CD4-positive, CD25-positive, alpha-beta regulatory T cell (primary cell): ENCODE data around the gene C8G. TPM values are rescaled to one million over a fixed set of nuclear protein-coding genes. Genes with fewer than 3 reads are reported as not detected.

Experiments
- ATAC-seq, 2 donors: fragments of 150-1000 bp; cut with Tn5 transposase; one replicate each; pipeline ENCODE4 v1.10.0; 2021; ENCODE audit warnings: low read depth in 2 of 2, moderate number of reproducible peaks in 2 of 2, moderate library complexity in 1 of 2
- DNase-seq, 3 donors: peaks; one replicate each; pipeline versions ENCODE4 v3.0.0 to v3.0.0-alpha.2; 2012 to 2022; ENCODE audit warnings: mixed read lengths in 1 of 3
- H3K27ac ChIP-seq: one replicate; pipeline ENCODE4 v1.7.0; 2013; ENCODE audit warnings: mild to moderate bottlenecking, low read length; ENCODE audit not compliant: insufficient read depth, poor library complexity, severe bottlenecking
- H3K27me3 ChIP-seq: one replicate; pipeline ENCODE4 v1.7.0; 2013; ENCODE audit warnings: low read length; ENCODE audit not compliant: control insufficient read depth, insufficient read depth
- H3K36me3 ChIP-seq: one replicate; pipeline ENCODE4 v1.7.0; 2013; ENCODE audit warnings: mild to moderate bottlenecking, low read length, moderate library complexity; ENCODE audit not compliant: control insufficient read depth, insufficient read depth
- H3K4me1 ChIP-seq: 2 replicates; pipeline ENCODE4 v1.7.0; 2013; ENCODE audit warnings: mild to moderate bottlenecking, low read length; ENCODE audit not compliant: insufficient read depth, control insufficient read depth, poor library complexity, severe bottlenecking
- H3K4me3 ChIP-seq: one replicate; pipeline ENCODE4 v1.7.0; 2013; ENCODE audit warnings: low read depth, mild to moderate bottlenecking, low read length, moderate library complexity
- H3K9me3 ChIP-seq, 2 experiments: 1 replicate in 1 of 2; 2 replicates in 1 of 2; pipeline ENCODE4 v1.7.0; 2013; ENCODE audit warnings: low read length in 2 of 2, mild to moderate bottlenecking in 1 of 2, moderate library complexity in 1 of 2; ENCODE audit not compliant: control insufficient read depth in 2 of 2
- H3K27ac Mint-ChIP-seq, 3 donors: one replicate each; pipeline ENCODE4 v1.8.0; 2020 to 2022; ENCODE audit warnings: mild to moderate bottlenecking in 3 of 3, mixed read lengths in 3 of 3, moderate library complexity in 2 of 3
- H3K27me3 Mint-ChIP-seq: one replicate; pipeline ENCODE4 v1.8.0; 2022; ENCODE audit warnings: mild to moderate bottlenecking, mixed read lengths
- H3K36me3 Mint-ChIP-seq: one replicate; pipeline ENCODE4 v1.8.0; 2020; ENCODE audit warnings: mixed read lengths
- H3K4me1 Mint-ChIP-seq, 4 donors: one replicate each; pipeline ENCODE4 v1.8.0; 2020 to 2022; ENCODE audit warnings: mixed read lengths in 4 of 4, mild to moderate bottlenecking in 1 of 4
- H3K4me3 Mint-ChIP-seq, 4 donors: one replicate each; pipeline ENCODE4 v1.8.0; 2020 to 2022; ENCODE audit warnings: mild to moderate bottlenecking in 4 of 4, mixed read lengths in 4 of 4, moderate library complexity in 3 of 4
- H3K9me3 Mint-ChIP-seq, 7 donors: one replicate each; pipeline ENCODE4 v1.8.0; 2020 to 2022; ENCODE audit warnings: mixed read lengths in 7 of 7, mild to moderate bottlenecking in 3 of 7, moderate library complexity in 2 of 7
- polyA plus RNA-seq, 4 donors: library from polyadenylated mRNA; unstranded; fragments of 300-500 nt; fragmentation: Illumina TruSeq; gene quantifications; one replicate each; pipeline ENCODE4 v1.2.3, GENCODE V29; 2021
- total RNA-seq: library from RNA; stranded (reverse); gene quantifications from one replicate; pipeline ENCODE4 v1.2.3, GENCODE V29; 2022

The C8G gene
- total and polyA plus RNA-seq, 5 donors from 2014 or later = 0.96 to 1.1 TPM; not detected in 3

DNA sequence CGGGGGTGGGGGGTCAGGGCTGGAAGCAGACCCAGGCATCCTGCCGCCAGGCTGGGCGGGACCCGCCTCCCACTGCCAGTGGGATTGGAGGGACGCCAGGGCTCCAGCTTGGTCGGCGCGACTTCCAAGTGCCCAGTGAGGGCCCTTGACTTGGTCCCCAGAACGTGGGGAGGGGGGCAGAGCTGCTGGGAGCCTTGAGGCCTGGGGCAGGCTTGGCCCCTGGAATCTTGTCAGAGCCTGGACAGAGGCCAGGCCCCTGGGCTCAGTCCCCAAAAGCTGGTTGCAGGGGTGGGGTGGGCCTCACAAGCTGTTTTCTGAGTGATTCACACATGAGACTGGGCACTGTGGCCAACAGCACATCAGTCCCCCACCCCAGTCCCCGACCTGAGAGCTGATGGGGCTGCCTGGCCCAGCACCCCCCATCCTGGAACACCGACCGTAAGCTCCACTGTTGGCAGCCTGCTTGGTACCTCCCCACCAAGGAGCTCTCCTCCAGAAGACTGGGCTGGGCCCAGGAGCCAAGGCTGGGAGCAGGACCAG is 50.8 kb downstream of the C8G start:
- peak overlapping the region; percentile 38 to 51 (median 48) for H3K4me3 Mint-ChIP-seq

More for the DNA sequence above, 50.8 kb downstream of the C8G start:
- H3K36me3 Mint-ChIP-seq = no peaks in the 10 kb centered on the region
- H3K4me1 Mint-ChIP-seq = peaks cover 0 to 43% (median 18%) of the 10 kb centered on the region in 4 donors
- H3K36me3 ChIP-seq = no peaks in the 10 kb centered on the region
- H3K27ac Mint-ChIP-seq = peak overlapping the region in 1 of 3 donors; percentile 38
- peaks cover 63% of the 10 kb centered on the region for H3K4me1 ChIP-seq
- no peaks in the 10 kb centered on the region for H3K9me3 ChIP-seq
- H3K27me3 ChIP-seq = no peaks in the 10 kb centered on the region
- H3K9me3 Mint-ChIP-seq = no peaks in the 10 kb centered on the region
- H3K27ac ChIP-seq = no peak overlapping the region
- DNase-seq = no peak
- no peak overlapping the region for H3K4me3 ChIP-seq
- no peak for ATAC-seq
- H3K27me3 Mint-ChIP-seq = peaks cover 14% of the 10 kb centered on the region

Other genes starting within 250 kb of the C8G start
Only the 30 nearest of the 32 such genes appear.
- gene DIPK1B, start 232.7 kb upstream of the C8G start, total RNA-seq = 1.3 TPM
- under 1 TPM in 1 of 4 donors, not detected in 3; 0.16 TPM for gene DIPK1B, start 232.7 kb upstream of the C8G start, polyA plus RNA-seq
- 0.30 TPM for gene LCN10, start 202.3 kb upstream of the C8G start, total RNA-seq
- gene LCN10, start 202.3 kb upstream of the C8G start, polyA plus RNA-seq = 1 to 10 TPM; 1.6 to 3.9 (median 3.0) TPM
- not detected for gene LCN6, start 196.7 kb upstream of the C8G start, total RNA-seq
- not detected for gene LCN6, start 196.7 kb upstream of the C8G start, polyA plus RNA-seq
- not detected for gene LCN8, start 187.0 kb upstream of the C8G start, total RNA-seq
- gene LCN8, start 187.0 kb upstream of the C8G start, polyA plus RNA-seq = not detected
- gene LCN15, start 180.7 kb upstream of the C8G start, total RNA-seq = not detected
- gene LCN15, start 180.7 kb upstream of the C8G start, polyA plus RNA-seq = not detected
- gene TMEM141, start 153.9 kb upstream of the C8G start, total RNA-seq = 20.7 TPM
- 10 to 100 TPM; 28.2 to 39.3 (median 35.5) TPM for gene TMEM141, start 153.9 kb upstream of the C8G start, polyA plus RNA-seq
- 2.3 TPM for gene CCDC183, start 148.9 kb upstream of the C8G start, total RNA-seq
- gene CCDC183, start 148.9 kb upstream of the C8G start, polyA plus RNA-seq = under 1 TPM in 3 of 4 donors, not detected in 1; 0.16 to 0.72 (median 0.58) TPM
- gene RABL6, start 137.3 kb upstream of the C8G start, total RNA-seq = 63.6 TPM
- 10 to 100 TPM in 2 of 4 donors, 1 to 10 TPM in 2; 9.4 to 13.9 (median 10.6) TPM for gene RABL6, start 137.3 kb upstream of the C8G start, polyA plus RNA-seq
- gene AJM1, start 102.8 kb upstream of the C8G start, total RNA-seq = 4.3 TPM
- gene AJM1, start 102.8 kb upstream of the C8G start, polyA plus RNA-seq = under 1 TPM in 2 of 4 donors, not detected in 2; 0.10 to 0.11 TPM
- gene PHPT1, start 95.8 kb upstream of the C8G start, total RNA-seq = 33.7 TPM
- 10 to 100 TPM; 65.4 to 95.8 (median 80.3) TPM for gene PHPT1, start 95.8 kb upstream of the C8G start, polyA plus RNA-seq
- gene MAMDC4, start 92.9 kb upstream of the C8G start, total RNA-seq = 2.7 TPM
- gene MAMDC4, start 92.9 kb upstream of the C8G start, polyA plus RNA-seq = under 1 TPM in 1 of 4 donors, not detected in 3; 0.30 TPM
- gene EDF1, start 78.9 kb upstream of the C8G start, total RNA-seq = 219 TPM
- 100 to 1,000 TPM; 297 to 398 (median 339) TPM for gene EDF1, start 78.9 kb upstream of the C8G start, polyA plus RNA-seq
- gene TRAF2, start 58.7 kb upstream of the C8G start, total RNA-seq = 28.6 TPM
- 10 to 100 TPM; 11.0 to 23.0 (median 15.6) TPM for gene TRAF2, start 58.7 kb upstream of the C8G start, polyA plus RNA-seq
- 96.9 TPM for gene FBXW5, start 505 bp upstream of the C8G start, total RNA-seq
- gene FBXW5, start 505 bp upstream of the C8G start, polyA plus RNA-seq = 100 to 1,000 TPM in 3 of 4 donors, 10 to 100 TPM in 1; 91.6 to 134 (median 121) TPM
- 1.4 TPM for gene LCN12, start 7.0 kb downstream of the C8G start, total RNA-seq
- gene LCN12, start 7.0 kb downstream of the C8G start, polyA plus RNA-seq = not detected
- gene PTGDS, start 32.3 kb downstream of the C8G start, total RNA-seq = 15.4 TPM
- under 1 TPM in 1 of 4 donors, not detected in 3; 0.47 TPM for gene PTGDS, start 32.3 kb downstream of the C8G start, polyA plus RNA-seq
- gene LCNL1, start 37.8 kb downstream of the C8G start, total RNA-seq = not detected
- not detected for gene LCNL1, start 37.8 kb downstream of the C8G start, polyA plus RNA-seq
- 83.3 TPM for gene PAXX, start 47.2 kb downstream of the C8G start, total RNA-seq
- gene PAXX, start 47.2 kb downstream of the C8G start, polyA plus RNA-seq = 10 to 100 TPM; 46.7 to 67.5 (median 66.0) TPM
- gene CLIC3, start 51.3 kb downstream of the C8G start, total RNA-seq = 1.0 TPM
- gene CLIC3, start 51.3 kb downstream of the C8G start, polyA plus RNA-seq = 1 to 10 TPM in 3 of 4 donors, under 1 TPM in 1; 0.38 to 4.5 (median 2.9) TPM
- gene ABCA2, start 83.0 kb downstream of the C8G start, total RNA-seq = 135 TPM
- 1 to 10 TPM; 3.8 to 4.5 (median 4.3) TPM for gene ABCA2, start 83.0 kb downstream of the C8G start, polyA plus RNA-seq
- 15.2 TPM for gene FUT7, start 86.8 kb downstream of the C8G start, total RNA-seq
- gene FUT7, start 86.8 kb downstream of the C8G start, polyA plus RNA-seq = 10 to 100 TPM; 31.8 to 79.0 (median 42.9) TPM
- gene NPDC1, start 100.9 kb downstream of the C8G start, total RNA-seq = 106 TPM
- gene NPDC1, start 100.9 kb downstream of the C8G start, polyA plus RNA-seq = 10 to 100 TPM in 2 of 4 donors, 1 to 10 TPM in 2; 4.2 to 15.3 (median 9.2) TPM
- not detected for gene ENTPD2, start 108.8 kb downstream of the C8G start, total RNA-seq
- not detected for gene ENTPD2, start 108.8 kb downstream of the C8G start, polyA plus RNA-seq
- gene SAPCD2, start 125.3 kb downstream of the C8G start, total RNA-seq = 1.2 TPM
- gene SAPCD2, start 125.3 kb downstream of the C8G start, polyA plus RNA-seq = under 1 TPM; 0.09 to 0.62 (median 0.18) TPM
- 14.8 TPM for gene UAP1L1, start 132.3 kb downstream of the C8G start, total RNA-seq
- 1 to 10 TPM; 1.3 to 3.6 (median 1.7) TPM for gene UAP1L1, start 132.3 kb downstream of the C8G start, polyA plus RNA-seq
- gene MAN1B1, start 141.7 kb downstream of the C8G start, total RNA-seq = 71.3 TPM
- gene MAN1B1, start 141.7 kb downstream of the C8G start, polyA plus RNA-seq = 10 to 100 TPM; 42.1 to 53.5 (median 45.7) TPM
- gene DPP7, start 169.5 kb downstream of the C8G start, total RNA-seq = 343 TPM
- gene DPP7, start 169.5 kb downstream of the C8G start, polyA plus RNA-seq = 100 to 1,000 TPM; 119 to 164 (median 153) TPM
- not detected for gene GRIN1, start 193.9 kb downstream of the C8G start, total RNA-seq
- not detected for gene GRIN1, start 193.9 kb downstream of the C8G start, polyA plus RNA-seq
- not detected for gene LRRC26, start 224.8 kb downstream of the C8G start, total RNA-seq
- gene LRRC26, start 224.8 kb downstream of the C8G start, polyA plus RNA-seq = not detected
- gene TMEM210, start 226.8 kb downstream of the C8G start, total RNA-seq = not detected
- gene TMEM210, start 226.8 kb downstream of the C8G start, polyA plus RNA-seq = not detected